Fibroblast of mammary gland (primary cell): ENCODE results near the gene PIEZO2.
A peak's percentile ranks its signal among the peaks of the same experiment; 100 is the strongest.

Source experiments
- DNase-seq: peaks from one replicate; pipeline ENCODE4 v3.0.0-alpha.2; 2010; ENCODE audit warnings: low read depth
- H3K4me3 ChIP-seq: 2 replicates; pipeline ENCODE4 v1.5.1; 2011; ENCODE audit warnings: low read depth, mild to moderate bottlenecking, low read length, moderate library complexity; ENCODE audit not compliant: control insufficient read depth
- CTCF ChIP-seq: conservative IDR thresholded peaks from 2 replicates; pipeline ENCODE4 v1.5.1; 2011; ENCODE audit warnings: low read depth, low read length, inconsistent platforms; ENCODE audit not compliant: control insufficient read depth, insufficient read depth

Gene PIEZO2

GRCh38 chr18:10899481-10899880, 249.9 kb downstream of the PIEZO2 start:
- TF ChIP-seq CTCF = no peak
- no peak overlapping the region for H3K4me3 ChIP-seq
- DNase-seq = no peak

GRCh38 chr18:10898417-10898974, 250.9 kb downstream of the PIEZO2 start:
- no peak overlapping the region for H3K4me3 ChIP-seq
- DNase-seq = no peak
- TF ChIP-seq CTCF = no peak

GRCh38 chr18:10896851-10897250, 252.5 kb downstream of the PIEZO2 start:
- peak; percentile 6 for DNase-seq
- no peak overlapping the region for H3K4me3 ChIP-seq
- no peak for TF ChIP-seq CTCF

- no peak for TF ChIP-seq CTCF
- no peak for DNase-seq
- no peak overlapping the region for H3K4me3 ChIP-seq
Observed at GRCh38 chr18:10895976-10896375, 253.4 kb downstream of the PIEZO2 start.

GRCh38 chr18:10894501-10894900, 254.9 kb downstream of the PIEZO2 start:
- H3K4me3 ChIP-seq = no peak overlapping the region
- no peak for DNase-seq
- TF ChIP-seq CTCF = no peak

GRCh38 chr18:10893761-10894160, 255.6 kb downstream of the PIEZO2 start:
- no peak for TF ChIP-seq CTCF
- no peak overlapping the region for H3K4me3 ChIP-seq
- DNase-seq = no peak

GRCh38 chr18:10893196-10893595, 256.2 kb downstream of the PIEZO2 start:
- no peak for TF ChIP-seq CTCF
- DNase-seq = no peak
- H3K4me3 ChIP-seq = no peak overlapping the region
